ENCODE results near the gene ADAMTS3.

The ADAMTS3 gene

GRCh38 chr4:72569719-72570235 is 756 bp upstream of the ADAMTS3 start:
- peaks cover 8% of the 10 kb centered on the region for H3K4me1 ChIP-seq (ENCODE audit: control insufficient read depth, insufficient read depth, low read length, poor library complexity, severe bottlenecking)
- H3K4me3 ChIP-seq (ENCODE audit: extremely low read depth, insufficient read depth, low read length, poor library complexity, severe bottlenecking): peak overlapping the region; percentile 58
- H3K9me3 ChIP-seq (ENCODE audit: control insufficient read depth, low read length): no peaks in the 10 kb centered on the region
- peak overlapping the region; percentile 75 for H3K27ac ChIP-seq (ENCODE audit: low read depth, low read length, severe bottlenecking)
- WGBS, 2 experiments (ENCODE audit: insufficient coverage in 2 of 2): 56 to 80% methylated on average over 5 to 9 of the region's 15 CpGs
- H3K36me3 ChIP-seq (ENCODE audit: control insufficient read depth, insufficient read depth, low read length): no peaks in the 10 kb centered on the region

GRCh38 chr4:72567821-72568675 is 973 bp downstream of the ADAMTS3 start:
- Histone ChIP-seq H3K4me3 (ENCODE audit: extremely low read depth, insufficient read depth, low read length, poor library complexity, severe bottlenecking) (peak overlapping the region; percentile 58), H3K4me1 (ENCODE audit: control insufficient read depth, insufficient read depth, low read length, poor library complexity, severe bottlenecking) (peaks cover 8% of the 10 kb centered on the region), H3K36me3 (ENCODE audit: control insufficient read depth, insufficient read depth, low read length) (no peaks in the 10 kb centered on the region), H3K9me3 (ENCODE audit: control insufficient read depth, low read length) (no peaks in the 10 kb centered on the region), H3K27ac (ENCODE audit: low read depth, low read length, severe bottlenecking) (peak overlapping the region; percentile 85)
- WGBS, 2 experiments (ENCODE audit: insufficient coverage in 2 of 2): 0% methylated on average over 18 to 22 of the region's 41 CpGs

- Histone ChIP-seq H3K36me3 (ENCODE audit: control insufficient read depth, insufficient read depth, low read length) (no peaks in the 10 kb centered on the region), H3K4me1 (ENCODE audit: control insufficient read depth, insufficient read depth, low read length, poor library complexity, severe bottlenecking) (peaks cover 8% of the 10 kb centered on the region), H3K4me3 (ENCODE audit: extremely low read depth, insufficient read depth, low read length, poor library complexity, severe bottlenecking) (peak overlapping the region; percentile 58), H3K27ac (ENCODE audit: low read depth, low read length, severe bottlenecking) (peak overlapping the region; percentile 85), H3K9me3 (ENCODE audit: control insufficient read depth, low read length) (no peaks in the 10 kb centered on the region)
- no CpG with 5 or more reads among the region's 1 CpG for WGBS, 2 experiments (ENCODE audit: insufficient coverage in 2 of 2)
Measured at GRCh38 chr4:72567036-72567435, 2.0 kb downstream of the ADAMTS3 start.

DNA sequence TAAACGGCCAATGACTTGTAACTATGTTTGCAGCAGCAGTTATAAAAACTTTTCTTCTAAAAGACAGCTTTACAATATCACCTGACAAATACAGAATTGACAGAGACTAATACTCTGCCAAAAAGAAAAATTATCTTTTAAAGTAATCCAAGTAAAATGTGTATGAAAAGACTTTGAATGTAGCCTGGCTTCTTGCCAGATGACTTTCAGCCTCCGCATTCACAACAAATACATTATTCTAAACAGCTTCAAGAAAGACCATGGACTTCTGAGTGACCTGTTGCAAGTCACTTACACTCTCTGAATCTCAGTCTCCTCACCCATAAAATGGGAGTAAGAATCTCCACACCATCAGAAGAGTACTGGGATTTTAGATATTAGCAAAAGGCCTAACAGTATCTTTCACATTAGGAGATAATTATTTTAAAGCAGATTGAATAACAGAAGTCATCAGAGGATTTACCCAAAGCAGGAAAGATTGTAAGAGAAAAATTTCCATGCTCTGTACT is 2.5 kb downstream of the ADAMTS3 start:
- 83% methylated on average over 2 of the region's 2 CpGs; no CpG with 5 or more reads in 1 of the 2 experiments for WGBS, 2 experiments (ENCODE audit: insufficient coverage in 2 of 2)
- Histone ChIP-seq H3K27ac (ENCODE audit: low read depth, low read length, severe bottlenecking) (no peak overlapping the region), H3K9me3 (ENCODE audit: control insufficient read depth, low read length) (no peaks in the 10 kb centered on the region), H3K4me3 (ENCODE audit: extremely low read depth, insufficient read depth, low read length, poor library complexity, severe bottlenecking) (no peak overlapping the region), H3K36me3 (ENCODE audit: control insufficient read depth, insufficient read depth, low read length) (no peaks in the 10 kb centered on the region), H3K4me1 (ENCODE audit: control insufficient read depth, insufficient read depth, low read length, poor library complexity, severe bottlenecking) (peaks cover 8% of the 10 kb centered on the region)

GRCh38 chr4:72564789-72565188 is 4.2 kb downstream of the ADAMTS3 start:
- 83 to 91% methylated on average over 2 of the region's 2 CpGs for WGBS, 2 experiments (ENCODE audit: insufficient coverage in 2 of 2)

DNA sequence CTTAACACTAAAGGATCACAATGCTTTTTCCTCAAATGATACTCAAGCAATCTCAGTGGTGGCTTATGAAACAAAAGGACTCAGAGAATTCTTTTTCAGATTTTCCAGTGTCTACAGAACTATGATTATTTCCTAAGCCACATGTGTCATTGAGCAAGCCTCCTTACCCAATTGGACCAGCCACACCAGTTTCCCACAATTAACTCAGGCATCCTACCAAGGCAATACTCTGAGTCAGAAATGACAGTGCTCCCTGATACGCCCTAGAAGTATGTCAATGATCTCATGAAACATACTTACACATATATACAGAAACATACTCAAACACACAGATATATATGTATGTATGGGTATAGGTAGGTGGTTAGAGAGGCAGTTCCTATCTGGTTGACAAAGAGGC is 4.8 kb downstream of the ADAMTS3 start:
- H3K36me3 ChIP-seq (ENCODE audit: control insufficient read depth, insufficient read depth, low read length): no peaks in the 10 kb centered on the region
- peaks cover 8% of the 10 kb centered on the region for H3K4me1 ChIP-seq (ENCODE audit: control insufficient read depth, insufficient read depth, low read length, poor library complexity, severe bottlenecking)
- no peaks in the 10 kb centered on the region for H3K9me3 ChIP-seq (ENCODE audit: control insufficient read depth, low read length)
- no peak overlapping the region for H3K4me3 ChIP-seq (ENCODE audit: extremely low read depth, insufficient read depth, low read length, poor library complexity, severe bottlenecking)
- no CpG with 5 or more reads among the region's 1 CpG for WGBS, 2 experiments (ENCODE audit: insufficient coverage in 2 of 2)
- H3K27ac ChIP-seq (ENCODE audit: low read depth, low read length, severe bottlenecking): no peak overlapping the region

More at GRCh38 chr4:72564789-72565188, 4.2 kb downstream of the ADAMTS3 start:
- no peaks in the 10 kb centered on the region for H3K9me3 ChIP-seq (ENCODE audit: control insufficient read depth, low read length)
- H3K4me3 ChIP-seq (ENCODE audit: extremely low read depth, insufficient read depth, low read length, poor library complexity, severe bottlenecking): no peak overlapping the region
- peaks cover 8% of the 10 kb centered on the region for H3K4me1 ChIP-seq (ENCODE audit: control insufficient read depth, insufficient read depth, low read length, poor library complexity, severe bottlenecking)
- no peaks in the 10 kb centered on the region for H3K36me3 ChIP-seq (ENCODE audit: control insufficient read depth, insufficient read depth, low read length)
- H3K27ac ChIP-seq (ENCODE audit: low read depth, low read length, severe bottlenecking): no peak overlapping the region

DNA sequence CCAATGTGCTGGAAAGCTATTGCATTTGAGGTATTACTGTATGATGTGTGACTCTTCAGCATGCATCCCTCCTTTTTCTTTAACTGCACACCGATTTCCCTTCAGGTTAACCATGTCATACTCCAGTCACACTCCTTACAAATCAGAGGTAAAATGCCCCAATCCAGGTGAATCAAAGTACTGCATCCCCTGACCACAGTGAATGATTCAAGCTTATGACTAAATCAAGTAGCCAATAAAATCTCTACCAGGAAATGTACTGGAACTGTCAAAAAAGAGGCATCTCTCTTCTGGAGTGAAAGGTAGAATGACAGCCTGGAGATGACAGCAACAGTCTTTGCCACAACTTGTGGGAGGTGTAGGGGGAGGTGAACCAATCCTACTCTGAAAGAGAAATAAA is 10.4 kb downstream of the ADAMTS3 start:
- no peaks in the 10 kb centered on the region for H3K9me3 ChIP-seq (ENCODE audit: control insufficient read depth, low read length)
- no peak overlapping the region for H3K4me3 ChIP-seq (ENCODE audit: extremely low read depth, insufficient read depth, low read length, poor library complexity, severe bottlenecking)
- WGBS, 2 experiments (ENCODE audit: insufficient coverage in 2 of 2): 100% methylated on average over 1 of the region's 1 CpG; no CpG with 5 or more reads in 1 of the 2 experiments
- no peaks in the 10 kb centered on the region for H3K4me1 ChIP-seq (ENCODE audit: control insufficient read depth, insufficient read depth, low read length, poor library complexity, severe bottlenecking)
- no peak overlapping the region for H3K27ac ChIP-seq (ENCODE audit: low read depth, low read length, severe bottlenecking)
- H3K36me3 ChIP-seq (ENCODE audit: control insufficient read depth, insufficient read depth, low read length): no peaks in the 10 kb centered on the region

DNA sequence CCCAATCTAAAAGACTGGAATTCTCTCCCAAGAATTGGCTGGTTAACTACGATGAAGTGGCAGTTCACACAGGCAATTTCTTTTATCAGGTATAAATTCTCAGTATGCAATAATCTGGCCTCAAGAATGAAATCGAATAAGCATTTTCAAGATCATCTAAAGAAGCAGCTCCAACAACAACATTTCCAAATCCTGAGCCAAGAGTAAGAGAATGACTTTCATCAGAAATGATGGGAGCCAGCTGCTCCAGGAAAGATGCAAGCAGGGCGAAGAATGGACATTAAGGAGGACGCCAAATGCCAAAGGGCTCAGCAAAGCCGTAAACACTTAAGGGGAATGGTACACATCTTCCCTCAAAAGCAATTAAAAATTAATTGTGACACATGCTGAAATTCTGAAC is 12.0 kb downstream of the ADAMTS3 start:
- no peak overlapping the region for H3K27ac ChIP-seq (ENCODE audit: low read depth, low read length, severe bottlenecking)
- H3K4me1 ChIP-seq (ENCODE audit: control insufficient read depth, insufficient read depth, low read length, poor library complexity, severe bottlenecking): no peaks in the 10 kb centered on the region
- no peaks in the 10 kb centered on the region for H3K36me3 ChIP-seq (ENCODE audit: control insufficient read depth, insufficient read depth, low read length)
- WGBS, 2 experiments (ENCODE audit: insufficient coverage in 2 of 2): 89 to 100% methylated on average over 3 to 4 of the region's 5 CpGs
- H3K9me3 ChIP-seq (ENCODE audit: control insufficient read depth, low read length): no peaks in the 10 kb centered on the region
- H3K4me3 ChIP-seq (ENCODE audit: extremely low read depth, insufficient read depth, low read length, poor library complexity, severe bottlenecking): no peak overlapping the region

GRCh38 chr4:72555377-72555831 is 13.6 kb downstream of the ADAMTS3 start:
- Histone ChIP-seq H3K4me1 (ENCODE audit: control insufficient read depth, insufficient read depth, low read length, poor library complexity, severe bottlenecking) (no peaks in the 10 kb centered on the region), H3K27ac (ENCODE audit: low read depth, low read length, severe bottlenecking) (no peak overlapping the region), H3K36me3 (ENCODE audit: control insufficient read depth, insufficient read depth, low read length) (no peaks in the 10 kb centered on the region), H3K4me3 (ENCODE audit: extremely low read depth, insufficient read depth, low read length, poor library complexity, severe bottlenecking) (no peak overlapping the region), H3K9me3 (ENCODE audit: control insufficient read depth, low read length) (no peaks in the 10 kb centered on the region)
- 100% methylated on average over 1 of the region's 3 CpGs for WGBS, 2 experiments (ENCODE audit: insufficient coverage in 2 of 2)

DNA sequence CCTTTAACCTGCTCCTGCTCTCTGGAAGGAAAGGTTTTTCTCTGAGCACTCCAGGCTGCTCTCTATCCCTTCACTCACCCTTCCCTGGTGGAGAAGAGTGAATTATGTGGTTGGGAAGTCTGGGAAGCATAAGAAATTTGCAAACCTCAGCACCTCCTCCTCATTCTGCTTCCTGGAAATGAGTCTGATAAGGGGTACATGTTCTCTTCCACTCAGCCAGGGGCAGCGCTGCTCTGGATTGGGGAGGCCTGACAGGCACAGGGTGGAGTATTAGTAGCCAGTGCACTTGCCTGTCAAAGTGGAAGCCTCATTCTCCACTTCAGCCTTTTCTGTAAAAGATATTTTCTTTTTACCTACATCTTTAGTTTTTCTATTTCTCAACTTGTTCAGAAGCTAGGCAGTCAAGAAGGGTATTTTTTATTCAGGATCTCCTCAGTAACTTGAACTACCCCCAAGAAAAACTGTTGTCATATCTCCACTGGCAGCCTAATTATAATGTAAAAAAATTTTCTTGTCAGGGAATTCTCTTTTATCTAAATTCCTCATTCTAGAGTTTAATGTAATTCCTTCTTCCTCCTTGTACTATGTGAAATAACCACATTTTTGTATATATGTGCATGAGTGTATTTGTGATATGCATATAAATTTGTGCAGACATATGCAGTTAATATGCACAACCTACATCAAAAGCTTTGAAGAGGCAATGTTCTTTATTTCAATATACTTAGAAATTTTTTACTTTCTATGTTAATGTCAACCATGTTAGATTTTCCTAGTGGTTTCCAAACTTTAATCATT is 15.3 kb downstream of the ADAMTS3 start:
- Histone ChIP-seq H3K36me3 (ENCODE audit: control insufficient read depth, insufficient read depth, low read length) (no peaks in the 10 kb centered on the region), H3K9me3 (ENCODE audit: control insufficient read depth, low read length) (no peaks in the 10 kb centered on the region), H3K4me3 (ENCODE audit: extremely low read depth, insufficient read depth, low read length, poor library complexity, severe bottlenecking) (no peak overlapping the region), H3K27ac (ENCODE audit: low read depth, low read length, severe bottlenecking) (no peak overlapping the region), H3K4me1 (ENCODE audit: control insufficient read depth, insufficient read depth, low read length, poor library complexity, severe bottlenecking) (no peaks in the 10 kb centered on the region)
- WGBS, 2 experiments (ENCODE audit: insufficient coverage in 2 of 2): no CpG with 5 or more reads among the region's 1 CpG

Data from mesodermal cell (in vitro differentiated cells).